ENCODE measurements around the gene NECTIN2. TPM values are rescaled to one million over a fixed set of nuclear protein-coding genes. Genes with fewer than 3 reads are reported as not detected.
"Not testable (repeated sequence)": the region's sequence is repeated elsewhere in the genome, so short reads cannot be mapped to it uniquely, and the experiment has no call there.

The NECTIN2 gene
- total RNA-seq, 2 experiments from 2014 or later = not detected

DNA sequence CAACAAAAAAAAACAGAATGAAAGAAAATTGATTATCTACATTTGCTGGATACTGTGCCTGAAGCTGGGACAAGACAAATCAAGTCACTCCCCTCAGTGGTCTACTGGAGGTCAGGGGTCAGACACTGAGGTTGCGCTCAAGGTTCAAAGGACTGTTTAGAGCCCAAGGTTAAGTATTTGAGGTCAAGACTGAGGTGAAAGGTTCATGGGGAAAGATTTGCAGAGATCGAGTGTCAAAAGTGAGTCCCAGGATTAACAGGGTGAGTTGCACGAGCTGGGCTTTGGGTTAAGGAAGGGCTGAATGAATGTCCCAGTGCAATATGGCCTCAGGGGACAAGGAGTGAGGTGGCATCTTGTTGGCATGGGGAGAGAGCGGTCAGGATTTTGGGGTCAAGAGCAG, 41.6 kb downstream of the NECTIN2 start:
- Histone ChIP-seq H3K9me2 (ENCODE audit: insufficient read depth, low read length) (no peaks in the 10 kb centered on the region), H3K27ac (ENCODE audit: low read depth, low read length, poor library complexity, severe bottlenecking) (no peak overlapping the region), H4K20me1 (ENCODE audit: insufficient read depth, low read length) (peaks cover 11% of the 10 kb centered on the region), H3K79me2 (ENCODE audit: insufficient read depth, low read depth, low read length) (peaks cover 15% of the 10 kb centered on the region), H3K9me3 (ENCODE audit: low read length) (no peaks in the 10 kb centered on the region), H3K4me2 (ENCODE audit: low read length) (no peak overlapping the region), H3K36me3 (ENCODE audit: insufficient read depth, low read length) (peaks cover 11% of the 10 kb centered on the region), H2AFZ (ENCODE audit: low read length) (no peak overlapping the region), H3K4me3 (ENCODE audit: low read depth, low read length, poor library complexity, severe bottlenecking) (no peak overlapping the region), H3K4me1 (ENCODE audit: insufficient read depth, low read length, poor library complexity, severe bottlenecking) (peaks cover 16% of the 10 kb centered on the region)
- intact Hi-C loops (cut with micrococcal nuclease; ENCODE audit: unreplicated experiment) = no loop called here
- ChIA-PET CTCF (ENCODE audit: unreplicated experiment) (no interaction called here), POLR2A (no interaction called here)
- DNase-seq (ENCODE audit: low spot score) = no peak
- TF ChIP-seq, protein P1, sequence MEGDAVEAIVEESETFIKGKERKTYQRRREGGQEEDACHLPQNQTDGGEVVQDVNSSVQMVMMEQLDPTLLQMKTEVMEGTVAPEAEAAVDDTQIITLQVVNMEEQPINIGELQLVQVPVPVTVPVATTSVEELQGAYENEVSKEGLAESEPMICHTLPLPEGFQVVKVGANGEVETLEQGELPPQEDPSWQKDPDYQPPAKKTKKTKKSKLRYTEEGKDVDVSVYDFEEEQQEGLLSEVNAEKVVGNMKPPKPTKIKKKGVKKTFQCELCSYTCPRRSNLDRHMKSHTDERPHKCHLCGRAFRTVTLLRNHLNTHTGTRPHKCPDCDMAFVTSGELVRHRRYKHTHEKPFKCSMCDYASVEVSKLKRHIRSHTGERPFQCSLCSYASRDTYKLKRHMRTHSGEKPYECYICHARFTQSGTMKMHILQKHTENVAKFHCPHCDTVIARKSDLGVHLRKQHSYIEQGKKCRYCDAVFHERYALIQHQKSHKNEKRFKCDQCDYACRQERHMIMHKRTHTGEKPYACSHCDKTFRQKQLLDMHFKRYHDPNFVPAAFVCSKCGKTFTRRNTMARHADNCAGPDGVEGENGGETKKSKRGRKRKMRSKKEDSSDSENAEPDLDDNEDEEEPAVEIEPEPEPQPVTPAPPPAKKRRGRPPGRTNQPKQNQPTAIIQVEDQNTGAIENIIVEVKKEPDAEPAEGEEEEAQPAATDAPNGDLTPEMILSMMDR (conservative IDR thresholded peaks at IDR 0.05; ENCODE audit: low read length) = no peak
- TF ChIP-seq EZH2phosphoT487 (IDR thresholded peaks at IDR 0.05; ENCODE audit: borderline replicate concordance, low read depth, low read length) = no peak
- BruUV-seq (replicated peaks) = no TSS peak

DNA sequence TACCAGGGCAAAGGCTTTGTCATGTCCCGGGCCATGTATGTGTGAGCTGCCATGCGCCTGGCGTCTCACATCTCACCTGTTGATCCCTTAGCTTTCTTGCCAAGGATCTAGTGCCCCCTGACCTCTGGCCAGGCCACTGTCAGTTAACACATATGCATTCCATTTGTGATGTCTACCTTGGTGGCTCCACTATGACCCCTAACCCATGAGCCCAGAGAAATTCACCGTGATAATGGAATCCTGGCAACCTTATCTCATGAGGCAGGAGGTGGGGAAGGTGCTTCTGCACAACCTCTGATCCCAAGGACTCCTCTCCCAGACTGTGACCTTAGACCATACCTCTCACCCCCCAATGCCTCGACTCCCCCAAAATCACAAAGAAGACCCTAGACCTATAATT, 42.2 kb downstream of the NECTIN2 start:
- H3K27ac ChIP-seq (ENCODE audit: low read depth, low read length, poor library complexity, severe bottlenecking); intact Hi-C loops (cut with micrococcal nuclease; ENCODE audit: unreplicated experiment); H3K9me2 ChIP-seq (ENCODE audit: insufficient read depth, low read length); H3K4me2 ChIP-seq (ENCODE audit: low read length); H2AFZ ChIP-seq (ENCODE audit: low read length); H3K9me3 ChIP-seq (ENCODE audit: low read length); CTCF ChIA-PET (ENCODE audit: unreplicated experiment); DNase-seq (ENCODE audit: low spot score); POLR2A ChIA-PET; BruUV-seq (replicated peaks); H3K4me3 ChIP-seq (ENCODE audit: low read depth, low read length, poor library complexity, severe bottlenecking): not testable (repeated sequence)
- Histone ChIP-seq H3K79me2 (ENCODE audit: insufficient read depth, low read depth, low read length) (peaks cover 22% of the 10 kb centered on the region), H3K36me3 (ENCODE audit: insufficient read depth, low read length) (peaks cover 18% of the 10 kb centered on the region), H4K20me1 (ENCODE audit: insufficient read depth, low read length) (peaks cover 11% of the 10 kb centered on the region), H3K4me1 (ENCODE audit: insufficient read depth, low read length, poor library complexity, severe bottlenecking) (peaks cover 18% of the 10 kb centered on the region)

DNA sequence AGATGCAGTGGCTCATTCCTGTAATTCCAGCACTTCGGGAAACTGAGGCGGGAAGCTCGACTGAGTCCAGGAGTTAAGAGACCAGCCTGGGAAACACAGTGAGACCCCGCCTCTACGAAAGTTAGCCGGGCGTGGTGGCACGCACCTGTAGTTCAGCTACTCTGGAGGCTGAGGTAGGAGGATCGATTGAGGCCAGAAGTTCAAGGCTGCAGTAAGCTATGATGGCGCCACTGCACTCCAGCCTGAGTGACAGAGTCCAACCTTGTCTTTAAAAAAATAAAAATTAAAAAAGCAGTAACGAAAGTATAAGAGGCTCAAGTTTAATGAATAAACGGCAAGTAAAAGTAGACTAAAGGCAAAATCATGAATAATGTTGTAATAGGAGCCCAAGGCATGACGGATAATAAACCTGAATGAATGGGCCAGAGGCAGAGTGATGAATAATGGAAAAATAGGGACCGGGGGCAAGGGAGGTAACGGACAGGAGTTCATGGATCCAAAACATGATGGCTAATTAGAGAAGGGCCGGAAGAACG, 43.8 kb downstream of the NECTIN2 start:
- Histone ChIP-seq H3K9me3 (ENCODE audit: low read length) (no peaks in the 10 kb centered on the region), H4K20me1 (ENCODE audit: insufficient read depth, low read length) (peaks cover 11% of the 10 kb centered on the region), H3K4me1 (ENCODE audit: insufficient read depth, low read length, poor library complexity, severe bottlenecking) (peaks cover 18% of the 10 kb centered on the region), H3K79me2 (ENCODE audit: insufficient read depth, low read depth, low read length) (peaks cover 29% of the 10 kb centered on the region), H3K4me3 (ENCODE audit: low read depth, low read length, poor library complexity, severe bottlenecking) (peak overlapping the region; percentile 66), H3K27ac (ENCODE audit: low read depth, low read length, poor library complexity, severe bottlenecking) (peak overlapping the region; percentile 90), H2AFZ (ENCODE audit: low read length) (peak overlapping the region; percentile 82), H3K9me2 (ENCODE audit: insufficient read depth, low read length) (no peaks in the 10 kb centered on the region), H3K36me3 (ENCODE audit: insufficient read depth, low read length) (peaks cover 33% of the 10 kb centered on the region), H3K4me2 (ENCODE audit: low read length) (peak overlapping the region; percentile 74)
- CTCF ChIA-PET (ENCODE audit: unreplicated experiment) = interaction anchor here (0.6 kb wide), 2 partner anchors 189 to 245 kb away, joined by 5 read pairs; no protein-coding TSS in a partner anchor
- TF ChIP-seq EZH2phosphoT487 (IDR thresholded peaks at IDR 0.05; ENCODE audit: borderline replicate concordance, low read depth, low read length) = no peak
- TF ChIP-seq, protein P1 (conservative IDR thresholded peaks at IDR 0.05; ENCODE audit: low read length) = peak; percentile 35; the same call in 1 of the 2 replicates
- POLR2A ChIA-PET = interaction anchor here (0.6 kb wide), 1 partner anchor 289 kb away, joined by 3 read pairs; the partner anchor contains the start of gene BLOC1S3
- TSS peak; percentile 99 for BruUV-seq (replicated peaks)
- intact Hi-C loops (cut with micrococcal nuclease; ENCODE audit: unreplicated experiment) = loop anchor here (5.0 kb wide), 1 partner anchor 67 kb away; the partner anchor contains the start of gene CLPTM1
- DNase-seq (ENCODE audit: low spot score) = no peak
